ENCODE results near the gene FAM227A.
A peak's percentile ranks its signal among the peaks of the same experiment; 100 is the strongest.
"Not testable (repeated sequence)": the region's sequence is repeated elsewhere in the genome, so short reads cannot be mapped to it uniquely, and the experiment has no call there.

The FAM227A gene

DNA sequence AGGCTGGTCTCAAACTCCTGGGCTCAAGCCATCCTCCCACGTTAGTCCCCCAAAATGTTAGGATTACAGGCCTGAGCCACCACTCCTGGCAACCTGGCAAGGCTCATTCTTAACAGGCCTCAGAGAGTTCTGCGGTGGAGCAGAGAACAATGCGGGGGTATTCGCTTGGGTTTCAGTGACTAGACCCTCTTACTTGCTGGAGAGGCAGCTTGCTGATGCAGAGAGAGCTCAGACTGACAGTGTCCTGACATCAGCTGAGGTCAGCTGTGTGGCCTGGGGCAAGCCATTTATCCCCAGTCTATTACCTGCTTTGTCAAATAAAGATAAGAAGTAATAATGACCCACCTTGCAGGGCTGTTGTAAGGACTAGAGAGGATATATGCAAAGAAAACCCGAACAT, 46.0 kb downstream of the FAM227A start:
- DNase-seq = no peak

DNA sequence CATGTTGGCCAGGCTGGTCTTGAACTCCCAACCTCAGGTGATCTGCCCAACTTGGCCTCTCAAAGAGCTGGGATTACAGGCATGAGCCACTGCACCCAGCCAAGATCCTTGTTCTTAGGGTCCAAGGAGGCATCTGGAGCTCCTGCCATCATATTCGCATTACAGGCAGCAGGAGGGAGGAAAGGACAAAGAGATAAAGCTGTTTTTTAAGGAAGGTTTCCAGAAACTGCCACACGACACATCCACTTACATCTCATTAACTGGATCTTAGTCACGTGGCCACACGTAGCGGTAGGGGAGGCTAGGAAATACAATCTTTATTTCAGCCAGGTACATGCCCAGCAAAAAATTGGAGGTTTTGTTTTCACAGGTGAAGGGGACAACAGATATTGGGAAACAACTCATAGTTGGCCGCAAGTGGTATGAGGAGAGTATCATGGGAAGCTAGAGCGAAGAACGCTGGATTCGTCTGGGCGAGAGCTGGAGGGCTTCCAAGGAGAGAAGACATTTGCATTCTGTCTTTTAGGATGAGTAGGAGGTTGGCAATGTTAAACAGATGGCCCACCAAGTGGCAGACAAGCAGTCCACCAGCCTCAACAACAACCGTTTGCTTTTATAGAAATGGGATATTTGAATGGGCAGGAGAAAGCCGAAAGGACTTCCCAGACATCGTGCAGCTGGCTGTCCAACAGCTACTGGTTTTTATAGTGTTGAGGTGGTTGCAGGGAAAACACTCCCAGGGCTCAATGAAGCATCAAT, 47.0 kb downstream of the FAM227A start:
- DNase-seq = no peak

DNA sequence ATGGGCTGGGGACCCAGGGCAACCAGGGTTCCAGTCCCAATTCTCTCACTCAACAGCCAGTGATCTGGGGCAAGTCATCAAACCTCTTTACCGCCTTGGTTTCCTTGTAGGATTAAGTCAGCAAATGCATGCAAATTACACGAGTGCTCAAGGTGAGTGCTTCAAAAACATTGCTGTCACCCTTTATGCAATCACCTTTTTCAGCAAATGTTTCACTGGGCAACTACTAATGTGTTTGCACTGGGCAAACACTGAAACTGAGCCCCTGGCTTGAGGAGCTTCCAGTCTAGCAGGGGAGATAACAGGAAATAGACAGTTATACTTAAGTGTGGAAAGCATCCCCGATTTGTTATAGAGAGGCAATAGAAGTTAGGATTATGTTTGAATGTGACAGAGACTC, 48.5 kb downstream of the FAM227A start:
- no peak for DNase-seq

DNA sequence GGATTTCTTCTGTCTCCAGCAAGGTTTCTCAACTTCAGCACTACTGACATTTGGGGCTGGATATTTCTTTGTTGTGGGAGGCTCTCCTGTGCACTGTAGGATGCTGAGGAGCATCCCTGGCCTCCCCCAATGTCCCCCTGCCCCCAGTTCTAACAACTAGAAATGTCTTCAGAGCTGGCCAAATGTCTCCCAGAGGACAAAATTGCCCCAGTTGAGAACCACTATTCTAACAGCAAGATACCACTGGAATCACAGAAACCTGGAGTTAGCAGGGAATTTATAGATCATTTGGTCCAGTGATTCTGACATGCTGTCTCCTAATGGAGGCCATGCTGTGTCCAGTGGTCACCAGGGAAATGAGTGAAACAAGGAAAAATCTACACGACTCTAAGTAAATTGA, 54.0 kb downstream of the FAM227A start:
- DNase-seq = no peak

DNA sequence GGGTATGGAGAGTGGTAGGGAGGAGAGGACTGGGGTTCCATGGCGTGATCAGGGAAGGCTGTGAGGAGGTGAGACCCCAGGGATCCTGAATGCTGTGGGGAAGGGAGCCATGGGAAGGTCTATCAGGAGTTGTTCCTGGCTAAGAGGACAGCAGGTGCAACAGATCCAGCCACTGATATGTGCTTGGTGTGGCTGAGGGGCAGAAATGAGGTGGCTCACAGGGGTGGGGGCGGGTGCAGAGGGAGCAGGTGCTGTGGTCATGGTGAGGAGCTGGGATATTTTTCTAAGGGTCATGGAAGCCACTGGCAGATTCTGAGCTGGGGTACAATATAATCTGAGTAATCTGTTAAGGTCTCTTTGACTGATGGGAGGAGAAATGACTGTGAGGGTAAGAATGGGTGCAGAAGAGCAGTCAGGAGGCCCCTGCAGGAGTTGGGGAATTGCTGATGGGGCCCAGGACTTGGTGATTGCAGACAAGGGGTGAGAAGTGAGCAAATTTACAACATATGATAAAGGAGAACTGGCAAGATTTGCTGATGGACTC, 54.9 kb downstream of the FAM227A start:
- no peak for DNase-seq

DNA sequence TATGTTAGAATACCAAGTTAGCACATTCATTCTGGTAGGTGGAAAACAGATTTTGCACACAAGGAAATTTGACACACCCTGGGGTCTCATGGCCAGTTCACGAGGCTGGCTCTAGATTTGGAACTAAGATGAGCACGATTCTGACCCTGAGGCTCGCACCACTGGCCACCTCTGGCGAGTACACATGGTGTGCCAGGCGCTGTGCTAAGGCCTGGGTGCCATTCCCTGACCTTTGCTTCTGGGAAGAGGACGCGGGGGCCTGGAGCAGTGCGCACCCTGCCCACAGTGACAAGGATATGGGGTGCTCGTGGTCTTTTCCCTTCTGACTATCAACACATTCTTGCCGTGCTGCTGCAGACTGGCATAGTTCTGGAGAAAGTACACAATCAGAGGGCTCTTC, 56.7 kb downstream of the FAM227A start:
- no peak for DNase-seq

DNA sequence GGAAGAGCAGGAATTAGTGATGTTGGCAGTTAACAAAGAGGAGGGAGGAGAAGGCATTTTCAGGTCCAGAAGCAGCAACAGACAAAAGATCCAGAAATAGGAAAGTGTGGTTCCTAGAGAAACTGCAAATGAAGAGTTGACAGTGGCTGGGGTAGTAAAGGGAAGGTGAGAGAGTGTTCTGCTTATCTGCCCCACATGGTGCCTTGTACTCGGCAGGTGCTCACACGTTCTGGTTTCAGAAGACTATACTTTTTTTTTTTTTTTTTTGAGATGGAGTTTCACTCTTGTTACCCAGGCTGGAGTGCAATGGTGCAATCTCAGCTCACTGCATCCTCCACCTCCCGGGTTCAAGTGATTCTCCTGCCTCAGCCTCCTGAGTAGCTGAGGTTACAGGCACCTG, 73.3 kb downstream of the FAM227A start:
- DNase-seq = not testable (repeated sequence)

DNA sequence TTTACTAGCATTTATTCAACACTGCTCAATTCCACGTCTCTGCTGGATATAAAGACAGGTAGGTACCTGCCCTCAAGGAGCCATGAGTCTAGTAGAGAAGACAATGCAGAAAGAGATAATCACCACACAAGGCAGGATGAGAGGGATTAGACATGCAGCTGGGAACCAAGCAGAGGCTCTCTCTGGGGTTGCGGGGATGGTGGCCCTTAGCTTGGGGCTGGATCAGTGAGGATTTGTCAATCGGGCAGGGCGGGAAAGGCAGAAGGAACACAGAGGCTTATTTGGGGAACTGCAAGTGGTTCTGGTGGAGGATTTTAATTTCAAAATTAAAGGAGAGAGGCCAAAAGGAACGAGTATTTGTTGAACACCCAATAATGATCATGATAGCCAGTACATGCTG, 77.7 kb downstream of the FAM227A start:
- no peak for DNase-seq

DNA sequence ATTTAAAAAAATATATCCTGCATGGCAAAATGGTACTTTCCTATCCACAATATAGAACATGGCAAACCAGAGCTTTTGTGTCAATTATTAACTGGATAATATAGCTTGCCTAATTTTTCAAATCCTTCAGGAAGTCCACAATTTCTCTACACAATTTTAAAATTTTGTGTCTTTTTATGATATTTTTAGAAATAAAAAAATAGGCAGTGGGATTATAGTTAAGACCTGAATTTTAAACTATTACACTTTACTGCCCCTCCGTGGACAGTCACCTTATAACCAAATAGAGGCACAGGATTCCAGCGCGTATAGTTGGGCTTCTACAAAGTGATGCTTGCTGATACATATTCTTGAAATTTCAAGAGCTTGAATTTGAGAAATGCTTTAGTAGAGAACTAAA, 84.1 kb downstream of the FAM227A start:
- no peak for DNase-seq

DNA sequence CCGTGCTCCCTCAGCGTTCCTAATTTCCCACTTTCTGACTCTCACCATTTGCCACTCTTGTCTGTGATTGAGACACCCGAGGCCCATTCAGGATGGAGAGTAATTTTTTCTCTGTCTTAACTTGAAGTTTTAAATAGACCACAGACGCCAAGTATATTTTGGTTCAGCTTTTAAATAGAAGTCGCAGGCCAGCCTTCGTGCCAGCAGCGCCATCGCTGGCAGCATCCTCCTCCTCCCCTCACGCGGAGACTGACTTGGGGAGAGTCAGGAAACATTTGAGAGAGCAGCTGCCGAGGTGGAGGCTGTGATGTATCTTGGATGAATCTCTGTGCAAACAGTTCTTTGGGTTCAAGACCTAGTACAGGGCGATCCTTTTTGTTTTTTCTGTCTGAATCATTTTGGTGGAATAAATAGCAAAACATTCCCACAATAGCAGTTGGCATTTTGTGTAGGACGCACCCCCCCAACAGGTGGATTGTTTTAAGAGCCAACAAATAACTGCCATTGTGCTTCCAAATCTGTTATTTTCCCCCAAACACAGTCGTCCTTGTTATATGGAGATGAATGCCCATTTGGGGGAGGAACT, 85.3 kb downstream of the FAM227A start:
- DNase-seq = no peak

DNA sequence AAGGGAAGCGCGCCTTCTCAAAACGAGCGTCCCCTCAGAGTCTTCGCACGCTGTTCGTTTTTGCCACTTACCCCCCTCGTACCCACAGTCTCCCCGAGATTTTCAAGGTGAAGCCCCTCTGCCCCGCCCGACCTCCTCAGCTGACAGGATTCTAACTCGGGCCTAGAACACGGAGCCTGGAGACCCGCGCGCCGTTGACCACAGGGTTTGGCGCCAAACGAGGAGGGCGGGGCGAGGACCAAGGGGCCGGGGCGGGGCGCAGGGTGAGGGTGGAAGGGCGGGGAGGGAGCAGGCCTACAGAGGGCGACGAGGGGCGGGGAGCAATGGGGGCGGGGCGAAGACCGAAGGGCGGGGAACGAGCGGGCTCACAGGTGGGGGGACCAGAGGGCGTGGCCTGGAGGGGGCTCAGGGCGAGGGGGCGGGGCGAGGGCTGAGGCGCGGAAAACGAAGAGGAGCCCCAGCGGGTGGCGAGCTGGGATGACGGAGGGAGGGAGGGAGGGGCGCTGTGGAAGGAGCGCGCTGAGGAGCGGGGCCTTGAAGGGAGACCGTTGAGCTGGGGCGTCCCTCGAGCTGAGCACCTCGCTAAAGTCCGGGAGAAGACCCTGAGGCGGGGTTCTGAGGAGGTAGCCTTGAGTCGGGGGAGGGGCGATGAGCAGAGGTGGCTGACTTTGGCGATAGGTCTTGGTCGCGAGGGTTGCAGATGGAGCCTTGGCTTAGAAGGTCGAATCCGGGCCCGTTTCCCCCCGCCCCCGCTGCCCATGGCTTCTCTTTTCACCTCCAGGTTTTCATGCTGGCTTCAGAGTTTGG, 86.0 kb downstream of the FAM227A start, which contains the start of gene DMC1:
TSS of gene DMC1 (minus strand) at position 212 of the 807 bp plus-strand sequence. CDS start 1,927 bp downstream, outside the sequence.
- peak; percentile 86 for DNase-seq

DNA sequence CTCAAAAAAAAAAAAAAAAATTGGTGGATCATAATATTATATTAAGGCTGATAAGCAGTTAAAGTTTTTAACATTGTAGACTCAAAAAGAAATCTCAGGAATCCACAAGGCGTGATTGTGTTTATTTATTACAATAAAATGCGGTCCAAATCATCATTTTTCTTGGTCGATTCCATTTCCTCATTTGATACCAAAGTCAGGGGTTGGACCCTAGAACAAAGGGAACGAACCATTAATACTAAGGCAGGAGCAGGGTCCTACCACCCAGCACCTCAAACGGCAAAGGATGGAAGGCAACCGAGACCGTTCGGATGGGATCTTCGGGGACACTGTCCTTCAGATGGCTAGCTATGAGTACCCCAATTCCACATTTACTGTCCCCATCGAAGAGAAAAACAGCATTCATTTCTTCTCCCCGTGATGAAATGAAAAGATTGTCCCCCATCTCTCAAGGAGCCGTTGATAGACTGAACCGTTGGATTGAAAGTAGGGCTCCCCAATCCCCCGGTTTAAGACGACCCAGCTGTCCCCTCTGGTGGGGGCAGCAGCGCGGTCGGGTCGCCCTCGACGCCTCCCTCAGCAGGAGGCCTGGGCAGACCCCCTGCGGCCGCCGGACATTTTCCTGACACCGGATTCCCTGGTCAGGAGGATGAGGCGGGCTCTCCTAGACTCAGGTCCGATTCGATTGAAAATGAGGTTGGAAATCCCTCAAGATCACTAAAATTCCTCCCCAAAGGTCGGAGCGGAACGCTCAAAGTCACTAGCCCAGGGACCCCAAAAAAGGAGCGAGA, 86.8 kb downstream of the FAM227A start:
- no peak for DNase-seq

DNA sequence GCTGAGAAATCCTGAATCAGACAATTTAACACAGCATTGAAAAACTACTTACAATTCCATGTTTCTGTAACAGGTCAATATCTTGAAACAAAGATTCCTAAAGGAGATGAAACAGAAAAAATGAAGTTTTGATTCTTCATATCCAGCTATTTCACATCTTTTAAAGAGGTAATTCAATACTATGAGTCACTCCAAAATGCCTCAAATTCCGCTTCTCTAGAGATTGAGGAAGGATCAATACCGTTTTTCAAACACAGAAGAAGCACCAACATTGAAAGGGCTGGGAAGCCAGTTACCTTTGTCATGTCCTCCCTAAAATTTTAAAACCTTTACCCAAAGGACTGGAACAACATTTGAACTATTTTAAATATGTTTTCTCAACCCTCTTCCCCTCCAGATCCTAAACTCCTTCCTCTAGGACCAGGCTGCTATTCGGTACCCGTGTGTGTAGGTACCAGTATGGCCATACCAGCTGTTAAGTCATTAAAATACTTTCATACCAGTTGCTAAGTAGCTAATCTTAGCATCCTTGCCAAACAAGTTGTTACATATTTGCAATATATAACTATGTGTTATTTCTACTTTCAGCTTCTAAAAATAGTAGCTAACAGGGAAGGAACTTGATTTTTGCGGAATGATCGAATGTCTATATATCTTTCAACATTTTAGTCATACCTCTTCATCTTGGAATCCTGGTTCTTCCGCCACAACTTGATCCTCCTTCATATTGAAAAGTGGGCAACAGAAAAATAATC, 88.5 kb downstream of the FAM227A start:
- no peak for DNase-seq

DNA sequence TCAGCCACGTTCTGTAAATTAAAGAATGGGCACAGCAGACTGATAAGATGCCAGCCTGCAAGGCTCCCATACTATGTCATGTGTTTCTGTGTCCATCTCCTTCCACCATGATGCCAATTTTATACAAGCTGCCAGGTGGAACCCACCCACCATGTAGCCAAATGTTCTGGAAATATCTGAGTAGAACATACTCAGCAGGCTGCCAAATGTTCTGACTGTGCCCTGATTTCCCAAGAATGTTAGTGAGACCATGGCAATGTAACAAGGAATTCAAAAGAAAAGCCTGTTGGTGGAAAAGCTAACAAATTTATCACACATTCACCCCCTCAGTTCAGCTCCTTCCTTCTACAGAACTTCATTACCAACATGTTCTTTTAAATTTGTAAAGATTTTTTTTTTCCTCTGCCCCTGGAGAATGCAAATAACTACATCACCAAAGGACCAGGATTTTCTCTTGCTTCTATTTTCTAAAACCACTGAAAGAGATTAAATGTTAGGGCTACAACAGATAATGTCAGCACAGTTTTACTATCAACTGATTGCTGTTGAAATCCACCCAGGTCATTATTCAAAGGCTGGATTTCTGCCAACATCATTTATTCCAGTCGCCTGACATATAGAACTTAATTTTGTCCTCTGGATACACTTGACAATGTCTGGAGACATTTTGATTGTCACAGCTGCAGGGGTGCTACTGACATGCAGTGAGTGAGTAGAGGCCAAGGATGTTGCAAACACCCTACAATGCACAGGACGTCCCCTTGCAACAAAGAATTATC, 89.3 kb downstream of the FAM227A start:
- DNase-seq = no peak

DNA sequence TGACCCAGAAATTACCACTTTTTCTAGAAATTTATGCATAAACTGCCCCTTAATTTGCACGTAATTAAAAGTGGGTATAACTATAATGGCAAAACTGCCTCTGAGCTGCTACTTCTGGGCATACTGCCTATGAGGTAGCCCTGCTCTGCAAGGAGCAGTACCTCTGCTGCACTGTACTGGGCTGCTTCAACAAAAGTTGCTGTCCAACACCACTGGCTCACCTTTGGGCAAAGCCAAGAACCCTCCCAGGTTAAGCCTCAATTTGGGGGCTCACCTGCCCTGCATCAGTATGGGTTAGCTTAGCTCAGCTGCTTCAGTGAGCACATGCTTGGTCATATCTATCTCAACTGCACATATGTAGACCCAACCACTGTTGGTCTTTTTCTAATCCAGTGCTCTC, 90.8 kb downstream of the FAM227A start:
- DNase-seq = no peak

DNA sequence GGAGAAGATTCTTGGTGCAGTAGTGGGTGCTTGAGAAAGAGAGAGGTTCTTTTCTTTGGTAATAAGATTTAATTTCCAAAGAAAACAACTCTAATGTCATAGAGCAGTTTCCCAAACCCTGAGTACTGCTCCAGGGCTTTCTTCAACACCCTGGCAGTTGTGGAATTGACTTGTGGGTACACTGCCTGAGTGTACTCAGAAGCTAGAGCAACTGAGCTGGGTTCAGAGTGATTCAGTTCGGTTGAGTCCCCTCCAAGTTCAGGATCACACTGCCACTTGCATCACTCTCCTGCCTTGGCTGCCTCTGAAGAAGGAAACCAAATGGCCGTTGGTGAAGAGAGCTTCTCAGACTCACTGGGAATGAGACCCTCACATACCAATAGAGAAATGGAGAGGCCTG, 91.5 kb downstream of the FAM227A start:
- DNase-seq = no peak

DNA sequence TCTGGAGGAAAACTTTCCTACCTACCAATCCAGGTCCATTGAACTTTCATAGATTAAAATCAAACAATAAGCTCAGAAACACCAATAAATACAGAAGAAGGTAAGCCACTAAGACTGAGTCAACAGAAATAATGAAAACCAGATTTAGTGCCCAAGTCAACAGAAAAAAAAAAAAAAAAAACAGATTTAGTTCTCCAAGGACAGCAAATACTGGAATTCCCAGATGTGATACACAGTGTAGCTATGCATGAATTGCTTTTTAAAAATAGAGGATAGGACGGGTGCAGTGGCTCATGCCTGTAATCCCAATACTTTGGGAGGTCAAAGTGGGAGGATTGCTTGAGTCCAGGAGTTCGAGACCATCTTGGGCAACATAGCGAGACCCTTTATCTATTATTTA, 101.9 kb downstream of the FAM227A start:
- no peak for DNase-seq

DNA sequence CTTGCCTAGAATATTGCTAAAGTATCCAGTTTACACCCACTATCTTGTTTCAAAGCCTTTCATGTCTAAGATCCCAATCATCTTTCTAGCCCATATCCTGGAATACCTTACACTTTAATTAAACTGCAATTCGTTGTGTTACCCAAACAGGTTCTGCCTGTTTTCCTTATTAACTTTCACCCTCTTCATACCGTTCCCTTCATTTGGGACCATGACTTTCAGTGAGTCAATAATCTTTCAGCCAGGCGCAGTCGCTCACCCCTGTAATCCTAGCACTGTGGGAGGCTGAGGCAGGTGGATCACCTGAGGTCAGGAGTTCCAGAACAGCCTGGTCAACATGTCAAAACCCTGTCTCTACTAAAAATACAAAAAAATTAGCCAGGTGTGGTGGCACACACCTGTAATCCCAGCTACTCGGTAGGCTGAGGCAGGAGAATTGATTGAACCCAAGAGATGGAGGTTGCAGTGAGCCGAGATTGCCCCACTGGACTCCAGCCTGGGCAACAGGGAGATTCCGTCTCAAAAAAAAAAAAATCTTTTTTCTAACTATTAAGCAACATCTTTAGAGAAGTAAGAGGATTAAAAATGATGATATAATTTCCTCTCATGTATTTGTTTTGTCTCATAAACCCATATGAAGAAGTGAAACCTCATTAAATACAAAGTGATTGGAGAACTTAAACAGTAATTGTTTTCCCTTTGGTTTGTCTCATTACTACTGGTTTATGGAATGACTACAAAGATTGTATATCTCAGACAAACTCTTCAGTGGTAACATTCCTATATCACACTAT, 106.9 kb downstream of the FAM227A start:
- no peak for DNase-seq

DNA sequence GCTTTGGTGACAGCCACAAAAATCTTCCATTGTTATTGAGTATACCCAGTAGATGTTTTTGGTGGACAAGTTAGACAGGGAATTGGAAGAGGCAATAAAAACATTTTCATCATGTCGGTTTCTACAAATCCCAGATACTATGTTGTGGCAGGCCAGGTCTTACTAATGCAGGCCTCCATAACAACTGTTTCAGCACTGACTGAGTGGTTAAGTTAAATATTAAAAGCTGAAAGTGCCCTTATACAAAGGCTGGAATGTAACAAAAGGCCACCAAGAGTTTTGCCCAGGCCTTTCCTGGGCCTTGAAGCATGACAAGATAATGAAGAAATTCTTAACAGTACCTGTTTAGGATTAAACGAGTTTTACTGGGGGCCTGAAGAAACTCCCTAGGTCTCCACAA, 115.5 kb downstream of the FAM227A start:
- no peak for DNase-seq

DNA sequence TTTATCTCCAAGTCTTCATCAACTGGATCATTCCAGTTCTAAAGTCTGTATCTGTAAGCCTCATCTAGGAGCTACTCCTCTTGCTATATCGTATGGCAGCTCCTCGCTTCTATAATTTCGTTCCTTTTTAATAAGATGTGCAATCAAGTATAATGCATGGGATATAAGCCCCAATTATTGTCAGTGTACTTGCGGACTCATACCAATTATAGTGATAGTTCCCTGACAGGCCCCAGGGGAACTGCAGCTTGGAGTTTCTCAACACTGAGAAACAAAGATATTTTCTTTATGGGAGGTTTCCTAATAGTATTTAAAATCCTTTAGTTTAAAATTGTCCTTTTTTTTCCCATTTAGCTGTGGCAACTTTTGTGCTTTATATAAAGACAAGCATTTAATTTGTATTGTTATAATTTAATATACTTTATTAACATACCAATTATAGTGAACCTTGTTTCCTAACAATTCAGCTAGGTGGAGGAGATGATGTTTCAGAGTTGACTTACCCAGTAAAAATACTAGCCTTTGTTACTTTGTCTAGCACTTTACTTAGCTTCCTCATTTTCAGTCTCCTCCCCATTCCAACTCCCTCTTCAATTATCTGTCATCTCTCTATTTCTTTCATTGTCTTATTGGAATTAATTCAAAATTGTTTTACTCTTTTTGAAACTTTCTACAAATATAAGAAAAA, 124.8 kb downstream of the FAM227A start:
- no peak for DNase-seq
